Fibroblast of lung (primary cell): ENCODE results near the gene UPP1. TPM values are rescaled to one million over a fixed set of nuclear protein-coding genes. Genes with fewer than 3 reads are reported as not detected.

ENCODE experiments used
- DNase-seq, 2 donors: peaks; one replicate each; pipeline versions ENCODE4 v3.0.0 to v3.0.0-alpha.2; 2010; ENCODE audit warnings: low read depth in 2 of 2
- H2AFZ ChIP-seq: 2 replicates; pipeline ENCODE4 v1.5.1; 2012; ENCODE audit warnings: low read length, control low read depth, inconsistent platforms
- H3K27ac ChIP-seq: 2 replicates; pipeline ENCODE4 v1.5.1; 2011; ENCODE audit warnings: low read length, control low read depth; ENCODE audit not compliant: insufficient read depth
- H3K27me3 ChIP-seq: 2 replicates; pipeline ENCODE4 v1.5.1; 2011; ENCODE audit warnings: mild to moderate bottlenecking, low read length; ENCODE audit not compliant: control insufficient read depth, insufficient read depth
- H3K36me3 ChIP-seq: 2 replicates; pipeline ENCODE4 v1.5.1; 2011; ENCODE audit warnings: low read length; ENCODE audit not compliant: control insufficient read depth, insufficient read depth
- H3K4me1 ChIP-seq: 2 replicates; pipeline ENCODE4 v1.5.1; 2011; ENCODE audit warnings: low read length; ENCODE audit not compliant: control insufficient read depth, insufficient read depth; ENCODE audit errors: extremely low read depth
- H3K4me2 ChIP-seq: 2 replicates; pipeline ENCODE4 v1.5.1; 2011; ENCODE audit warnings: low read length, control low read depth; ENCODE audit not compliant: insufficient read depth; ENCODE audit errors: extremely low read depth
- H3K4me3 ChIP-seq, 4 experiments: fragments of 200-600 bp in 1 of 4; sonication (generic) in 1 of 4; replicated peaks in 1 of 4; 2 replicates each; pipeline ENCODE4 v1.5.1; 2011 to 2016; ENCODE audit warnings: low read length in 4 of 4, low read depth in 3 of 4, mild to moderate bottlenecking in 3 of 4, control low read depth in 2 of 4, inconsistent platforms in 1 of 4, mixed read lengths in 1 of 4; ENCODE audit not compliant: insufficient read depth in 1 of 4; ENCODE audit errors: control extremely low read depth in 1 of 4
- H3K79me2 ChIP-seq: 2 replicates; pipeline ENCODE4 v1.5.1; 2012; ENCODE audit warnings: mild to moderate bottlenecking, low read length, inconsistent platforms; ENCODE audit not compliant: control insufficient read depth, insufficient read depth
- H3K9ac ChIP-seq: 2 replicates; pipeline ENCODE4 v1.5.1; 2011; ENCODE audit warnings: mild to moderate bottlenecking, low read length, control low read depth; ENCODE audit not compliant: insufficient read depth
- H3K9me3 ChIP-seq: 2 replicates; pipeline ENCODE4 v1.5.1; 2012; ENCODE audit warnings: low read depth, low read length; ENCODE audit not compliant: control insufficient read depth, insufficient read depth
- H4K20me1 ChIP-seq: 2 replicates; pipeline ENCODE4 v1.5.1; 2011; ENCODE audit warnings: low read length; ENCODE audit not compliant: control insufficient read depth, insufficient read depth; ENCODE audit errors: extremely low read depth
- CTCF ChIP-seq, 2 donors: IDR thresholded peaks in 1 of 2; conservative IDR thresholded peaks in 1 of 2; 1 replicate in 1 of 2; 2 replicates in 1 of 2; pipeline ENCODE4 v1.5.1; 2011 to 2012; ENCODE audit warnings: low read length in 2 of 2, control low read depth in 1 of 2, inconsistent platforms in 1 of 2, low read depth in 1 of 2, mild to moderate bottlenecking in 1 of 2
- EZH2 ChIP-seq: IDR thresholded peaks from 2 replicates; pipeline ENCODE4 v1.5.1; 2012; ENCODE audit warnings: low read length, control low read depth, mild to moderate bottlenecking; ENCODE audit errors: missing control alignments
- polyA plus RNA-seq, 2 donors: library from polyadenylated mRNA; depleted of rRNA in 1 of 2; stranded (reverse) in 1 of 2; unstranded in 1 of 2; fragments of >200 nt; gene quantifications; 2 replicates each; pipeline ENCODE4 v1.2.1, GENCODE V29; 2011 to 2012; ENCODE audit warnings: missing spikeins in 1 of 2
- total RNA-seq: library from RNA; depleted of rRNA; stranded (reverse); fragments of >200 nt; gene quantifications from 2 replicates; pipeline ENCODE4 v1.2.1, GENCODE V29; 2014

The UPP1 gene
- total and polyA plus RNA-seq, 2 donors (not counting 1 experiment from before 2014, with no cell fraction given), result 9.4 to 11.7 TPM

GRCh38 chr7:48126037-48126436 is 37.0 kb downstream of the UPP1 start:
- Histone ChIP-seq H3K27me3 (no peaks in the 10 kb centered on the region), H3K9me3 (no peaks in the 10 kb centered on the region), H3K4me2 (no peak overlapping the region), H3K4me1 (no peaks in the 10 kb centered on the region), H2AFZ (no peak overlapping the region), H3K9ac (no peak overlapping the region), H3K79me2 (no peaks in the 10 kb centered on the region), H3K36me3 (no peaks in the 10 kb centered on the region), H3K4me3 (no peak overlapping the region), H4K20me1 (no peaks in the 10 kb centered on the region), H3K27ac (no peak overlapping the region)
- no peak for DNase-seq
- no peak for TF ChIP-seq CTCF (conservative IDR thresholded peaks at IDR 0.05 in 1 of 2, IDR thresholded peaks at IDR 0.05 in 1 of 2; ENCODE audit: low read depth in 1 of 2, low read length in 2 of 2)
- no peak for TF ChIP-seq EZH2

- DNase-seq, result peak in 1 of 2 donors; percentile 59
- no peaks in the 10 kb centered on the region for H3K79me2 ChIP-seq
- H3K4me2 ChIP-seq, result no peak overlapping the region
- H3K27me3 ChIP-seq, result no peaks in the 10 kb centered on the region
- no peaks in the 10 kb centered on the region for H4K20me1 ChIP-seq
- H3K27ac ChIP-seq, result no peak overlapping the region
- no peak overlapping the region for H3K4me3 ChIP-seq
- no peaks in the 10 kb centered on the region for H3K4me1 ChIP-seq
- no peak for TF ChIP-seq EZH2
- H2AFZ ChIP-seq, result no peak overlapping the region
- H3K9ac ChIP-seq, result no peak overlapping the region
- H3K36me3 ChIP-seq, result no peaks in the 10 kb centered on the region
- H3K9me3 ChIP-seq, result no peaks in the 10 kb centered on the region
Observed at GRCh38 chr7:48130658-48131108, 41.6 kb downstream of the UPP1 start.

DNA sequence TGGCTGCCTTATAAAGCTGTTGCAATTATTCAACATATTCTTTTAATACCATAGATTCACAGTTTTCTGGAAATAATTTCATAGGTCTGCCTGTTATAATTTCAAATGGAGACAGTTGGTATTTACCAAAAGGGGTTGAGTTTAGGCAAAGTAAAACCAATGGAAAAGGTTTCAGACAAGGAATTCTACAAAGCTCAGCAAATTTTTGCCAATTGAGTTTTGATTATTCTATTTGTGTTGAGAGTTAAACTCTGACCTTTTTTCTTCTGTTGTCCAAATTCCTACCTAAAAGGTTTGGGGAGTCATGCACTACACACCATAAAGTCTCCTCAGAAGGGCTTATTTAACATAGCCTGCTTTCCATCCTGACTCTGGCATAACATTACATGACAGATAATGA is 43.7 kb downstream of the UPP1 start:
- Histone ChIP-seq H3K27me3 (no peaks in the 10 kb centered on the region), H3K79me2 (no peaks in the 10 kb centered on the region), H3K27ac (no peak overlapping the region), H3K9me3 (no peaks in the 10 kb centered on the region), H3K4me2 (no peak overlapping the region), H4K20me1 (no peaks in the 10 kb centered on the region), H3K4me1 (no peaks in the 10 kb centered on the region), H3K4me3 (no peak overlapping the region), H3K36me3 (no peaks in the 10 kb centered on the region), H2AFZ (no peak overlapping the region), H3K9ac (no peak overlapping the region)
- DNase-seq, result no peak
- TF ChIP-seq CTCF (conservative IDR thresholded peaks at IDR 0.05 in 1 of 2, IDR thresholded peaks at IDR 0.05 in 1 of 2; ENCODE audit: low read depth in 1 of 2, low read length in 2 of 2), result no peak
- no peak for TF ChIP-seq EZH2
